Activated gamma-delta T cell treated with Interleukin-2 at 50 U/mL for 16 hours (primary cell): ENCODE results near the gene OPN5.
"Not testable (repeated sequence)": the region's sequence is repeated elsewhere in the genome, so short reads cannot be mapped to it uniquely, and the experiment has no call there.

Experiments
- DNase-seq: peaks from one replicate; pipeline ENCODE4 v3.0.0-alpha.2; 2020

OPN5 gene, protein sequence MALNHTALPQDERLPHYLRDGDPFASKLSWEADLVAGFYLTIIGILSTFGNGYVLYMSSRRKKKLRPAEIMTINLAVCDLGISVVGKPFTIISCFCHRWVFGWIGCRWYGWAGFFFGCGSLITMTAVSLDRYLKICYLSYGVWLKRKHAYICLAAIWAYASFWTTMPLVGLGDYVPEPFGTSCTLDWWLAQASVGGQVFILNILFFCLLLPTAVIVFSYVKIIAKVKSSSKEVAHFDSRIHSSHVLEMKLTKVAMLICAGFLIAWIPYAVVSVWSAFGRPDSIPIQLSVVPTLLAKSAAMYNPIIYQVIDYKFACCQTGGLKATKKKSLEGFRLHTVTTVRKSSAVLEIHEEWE

DNA sequence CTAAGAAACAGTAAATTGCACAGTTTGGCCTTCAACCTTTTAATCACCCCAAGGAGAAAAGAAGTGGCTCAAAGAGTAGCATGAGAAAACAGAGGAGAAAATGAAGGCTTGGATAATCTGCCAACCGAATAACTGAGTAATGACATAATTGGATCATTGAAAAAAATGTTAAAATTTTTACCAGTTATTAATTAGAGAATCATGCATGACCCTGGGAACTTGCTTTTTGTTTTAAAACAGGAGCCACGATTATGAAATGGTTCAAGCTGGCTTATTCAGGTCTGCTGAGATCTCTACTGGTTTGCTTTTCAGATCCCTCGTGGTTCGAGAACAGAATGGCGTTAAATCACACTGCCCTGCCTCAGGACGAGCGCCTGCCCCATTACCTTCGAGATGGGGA is at the start of gene OPN5:
Gene OPN5, plus strand, starts transcription at position 301 of the 400 bp plus-strand sequence. Its CDS starts 35 bp downstream, at position 336.
- no peak for DNase-seq

GRCh38 chr6:47733879-47734558 is 47.8 kb upstream of the OPN5 start:
- DNase-seq: no peak

DNA sequence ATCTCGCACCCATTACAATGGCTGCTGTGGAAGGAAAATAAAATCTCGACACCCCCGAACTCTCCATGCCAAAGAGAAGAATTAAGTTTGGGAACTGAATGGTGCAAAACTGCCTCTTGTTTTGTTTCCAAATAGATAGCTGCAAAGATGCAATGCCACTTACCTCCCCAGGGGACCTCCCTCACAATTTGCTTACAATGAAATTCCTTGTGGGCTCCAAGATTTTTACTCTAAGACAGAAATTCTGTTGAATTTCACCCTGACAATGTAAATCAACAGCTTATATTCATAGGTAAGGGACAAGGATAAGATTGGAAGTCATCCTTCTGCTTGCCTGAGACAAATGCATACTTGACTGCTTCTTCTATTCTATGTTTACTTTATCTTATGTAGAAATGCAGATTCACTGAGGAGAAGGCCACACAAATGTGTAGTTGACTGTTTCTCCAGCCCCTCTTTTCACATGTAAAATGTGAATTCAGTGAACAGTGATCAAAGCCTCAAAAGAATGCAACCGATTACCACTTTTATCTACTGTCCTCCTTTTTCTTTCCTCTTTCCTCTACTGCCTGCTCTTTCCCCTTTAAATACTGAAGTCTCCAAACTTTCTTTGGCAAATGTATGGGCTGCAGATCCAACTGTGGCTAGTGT is 46.9 kb upstream of the OPN5 start:
- no peak for DNase-seq

DNA sequence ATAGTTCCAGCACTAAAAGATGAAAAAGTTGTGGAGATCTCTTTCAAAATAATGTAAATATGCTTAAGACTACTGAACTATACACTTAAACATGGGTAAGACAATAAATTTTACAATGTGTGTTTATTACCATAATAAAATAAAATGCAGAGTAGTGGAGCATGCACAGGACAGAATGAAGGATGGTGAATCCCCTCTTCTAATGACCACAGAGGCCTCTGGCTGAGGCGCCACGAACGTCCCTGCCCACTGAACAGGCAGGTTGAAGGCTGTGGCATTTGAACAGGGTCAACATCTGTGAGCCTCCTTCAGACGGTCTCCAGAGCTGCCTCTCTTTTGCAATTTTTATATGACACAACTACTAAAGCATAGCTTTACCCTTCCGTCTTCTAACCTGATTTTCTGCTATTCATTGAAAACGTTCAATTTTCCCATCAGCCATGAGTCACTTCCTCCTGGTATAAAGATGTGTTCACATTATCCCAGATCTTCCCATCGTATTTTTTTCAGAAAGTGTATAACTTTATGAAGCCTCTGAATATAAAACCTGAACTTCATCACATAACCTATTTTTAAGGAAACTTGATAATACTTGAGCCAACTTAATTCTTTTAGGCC is 45.6 kb upstream of the OPN5 start:
- DNase-seq: no peak

DNA sequence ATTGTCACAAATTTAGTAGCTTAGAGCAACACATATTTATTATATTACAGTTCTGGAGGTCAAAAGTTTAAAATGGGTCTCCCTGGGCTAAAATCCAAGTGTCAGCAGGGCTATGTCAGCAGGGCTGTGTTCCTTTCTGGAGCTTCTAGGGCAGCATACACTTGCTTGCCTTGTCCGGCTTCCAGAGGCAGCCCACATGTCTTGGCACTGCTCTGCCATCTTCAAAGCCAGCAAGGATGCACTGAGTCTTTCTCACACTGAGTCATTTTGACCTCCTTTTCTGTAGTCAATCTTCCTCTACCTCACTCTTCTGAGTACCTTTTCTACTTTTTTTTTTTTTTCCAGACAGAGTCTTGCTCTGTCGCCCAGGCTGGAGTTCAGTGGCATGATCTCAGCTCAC is 44.4 kb upstream of the OPN5 start:
- DNase-seq: no peak

DNA sequence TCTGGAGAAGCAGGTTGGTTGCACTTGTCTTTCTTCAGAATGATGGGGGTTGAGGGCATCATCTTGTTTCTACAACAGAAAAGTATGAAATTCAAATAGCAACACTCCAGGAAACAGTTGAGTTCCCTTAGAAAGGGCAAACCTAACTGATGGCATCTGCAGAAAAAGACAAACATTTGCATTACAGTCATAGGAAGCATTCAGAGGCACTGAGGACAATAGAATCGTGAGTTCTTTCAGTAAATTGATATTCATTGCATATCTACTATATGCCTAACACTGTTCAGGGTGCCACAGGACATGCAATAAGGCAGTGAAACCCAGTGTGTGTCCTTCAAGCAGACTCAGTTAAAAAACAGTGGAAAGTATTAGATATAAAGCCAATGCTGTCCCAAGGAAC is 41.1 kb upstream of the OPN5 start:
- DNase-seq: no peak

DNA sequence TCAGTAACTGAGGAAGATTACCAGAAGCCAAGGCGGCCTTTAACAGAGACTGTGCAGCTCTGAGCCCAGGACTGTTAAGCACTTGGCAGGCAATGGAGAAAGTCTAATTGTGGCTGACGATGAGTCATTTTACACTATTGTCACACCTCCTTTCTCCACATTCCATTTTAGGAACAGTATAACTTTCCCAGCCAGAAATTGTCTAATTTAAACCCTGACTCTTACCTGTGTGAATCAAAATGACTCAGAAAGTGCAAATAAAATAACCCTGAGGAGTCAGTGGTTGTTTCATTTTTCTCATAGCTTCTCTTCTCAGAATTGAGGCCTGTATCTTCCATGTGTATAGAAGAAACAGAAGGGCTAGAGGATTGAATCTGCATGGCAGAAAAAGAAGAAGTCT is 40.0 kb upstream of the OPN5 start:
- no peak for DNase-seq

GRCh38 chr6:47743744-47744143 is 38.1 kb upstream of the OPN5 start:
- no peak for DNase-seq

- DNase-seq: not testable (repeated sequence)
Measured at GRCh38 chr6:47745269-47745668, 36.6 kb upstream of the OPN5 start.

DNA sequence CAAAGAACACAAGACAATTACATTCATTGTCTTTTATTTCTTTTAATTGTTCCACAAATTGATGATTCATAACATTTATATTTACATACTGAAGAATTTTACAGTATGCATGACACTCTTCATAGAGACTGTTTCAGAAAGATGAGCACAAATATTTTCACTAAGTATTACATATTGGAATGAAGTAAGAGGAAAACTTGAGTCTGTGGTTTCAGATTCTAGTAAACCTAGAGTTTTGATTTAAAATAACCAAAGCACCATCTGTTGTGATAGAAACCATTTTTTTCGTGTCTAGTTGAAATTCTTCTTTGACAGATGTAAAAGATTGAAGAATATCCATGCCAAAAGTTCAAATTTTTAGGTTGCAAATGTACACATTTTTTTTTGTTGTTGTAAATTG is 32.1 kb upstream of the OPN5 start:
- DNase-seq: no peak

GRCh38 chr6:47752801-47753200 is 29.0 kb upstream of the OPN5 start:
- DNase-seq: no peak

- DNase-seq: no peak
Measured at GRCh38 chr6:47759364-47759763, 22.5 kb upstream of the OPN5 start.

DNA sequence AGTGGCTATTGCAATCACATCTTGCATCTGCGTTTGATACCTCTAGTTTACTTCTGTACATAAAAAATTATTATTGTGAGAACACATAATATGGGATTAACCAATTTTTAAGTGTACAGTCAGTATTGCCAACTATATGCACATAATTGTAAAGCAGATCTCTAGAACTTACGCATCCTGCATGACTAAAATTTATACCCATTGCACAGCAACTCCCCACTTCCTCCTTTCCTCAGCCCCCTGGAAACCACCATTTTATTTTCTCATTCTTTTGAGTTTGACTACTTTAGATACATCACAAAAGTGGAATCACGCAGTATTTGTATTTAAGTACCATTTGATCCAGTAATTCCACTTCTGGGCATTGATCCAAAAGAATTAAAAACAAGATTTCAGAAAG is 19.3 kb upstream of the OPN5 start:
- DNase-seq: no peak

DNA sequence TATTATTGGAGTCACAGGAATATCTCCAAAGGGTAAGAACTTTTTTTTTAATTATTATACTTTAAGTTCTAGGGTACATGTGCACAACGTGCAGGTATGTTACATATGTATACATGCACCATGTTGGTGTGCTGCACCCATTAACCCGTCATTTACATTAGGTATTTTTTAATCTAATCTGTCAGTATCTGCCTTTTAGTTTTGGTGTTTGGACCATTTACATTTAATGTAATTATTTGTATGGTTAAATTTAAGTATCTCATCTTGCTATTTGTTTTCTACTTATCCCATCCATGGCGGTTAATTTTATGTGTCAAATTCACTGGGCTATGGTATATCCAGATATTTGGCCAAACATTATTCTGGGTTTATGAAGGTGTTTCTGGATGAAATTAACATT is 15.4 kb upstream of the OPN5 start:
- DNase-seq: no peak

DNA sequence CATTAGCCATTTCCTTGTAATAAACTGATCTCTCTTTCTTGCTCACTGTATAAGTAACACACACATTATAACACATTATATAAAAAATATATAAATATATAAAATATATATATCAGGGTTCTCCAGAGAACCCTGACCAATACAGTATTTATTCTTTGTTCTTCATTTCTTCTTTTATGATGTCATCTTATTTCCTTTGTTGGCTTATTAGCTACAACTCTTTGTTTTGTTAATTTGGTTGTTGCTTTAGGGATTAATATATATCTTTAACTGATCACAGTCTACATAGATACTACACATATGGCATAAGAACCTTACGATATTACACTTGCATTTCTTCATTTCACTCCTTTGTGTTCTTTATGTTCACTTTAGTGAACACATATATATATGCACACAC is 14.7 kb upstream of the OPN5 start:
- DNase-seq: no peak

- no peak for DNase-seq
Measured at GRCh38 chr6:47769982-47770381, 11.8 kb upstream of the OPN5 start.

DNA sequence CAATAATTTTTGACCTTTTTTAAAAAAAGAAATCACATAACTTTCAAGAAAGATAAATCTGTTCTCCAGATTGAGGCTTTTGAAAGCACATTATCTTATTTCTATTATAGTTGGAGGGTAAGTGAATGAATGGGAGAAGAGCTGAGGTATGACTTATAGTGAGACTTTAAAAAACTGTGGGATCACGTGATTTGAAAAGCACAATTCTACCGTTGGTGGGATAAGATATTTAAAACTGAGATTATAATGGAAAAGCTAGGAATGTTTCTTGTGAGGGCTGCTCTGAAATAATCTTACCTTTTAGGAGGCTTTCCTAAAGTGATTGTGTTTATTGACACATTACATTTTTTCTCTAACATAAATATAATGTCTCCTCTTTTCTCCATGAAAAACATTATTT is 9.5 kb upstream of the OPN5 start:
- no peak for DNase-seq

- no peak for DNase-seq
Measured at GRCh38 chr6:47773005-47773404, 8.8 kb upstream of the OPN5 start.

DNA sequence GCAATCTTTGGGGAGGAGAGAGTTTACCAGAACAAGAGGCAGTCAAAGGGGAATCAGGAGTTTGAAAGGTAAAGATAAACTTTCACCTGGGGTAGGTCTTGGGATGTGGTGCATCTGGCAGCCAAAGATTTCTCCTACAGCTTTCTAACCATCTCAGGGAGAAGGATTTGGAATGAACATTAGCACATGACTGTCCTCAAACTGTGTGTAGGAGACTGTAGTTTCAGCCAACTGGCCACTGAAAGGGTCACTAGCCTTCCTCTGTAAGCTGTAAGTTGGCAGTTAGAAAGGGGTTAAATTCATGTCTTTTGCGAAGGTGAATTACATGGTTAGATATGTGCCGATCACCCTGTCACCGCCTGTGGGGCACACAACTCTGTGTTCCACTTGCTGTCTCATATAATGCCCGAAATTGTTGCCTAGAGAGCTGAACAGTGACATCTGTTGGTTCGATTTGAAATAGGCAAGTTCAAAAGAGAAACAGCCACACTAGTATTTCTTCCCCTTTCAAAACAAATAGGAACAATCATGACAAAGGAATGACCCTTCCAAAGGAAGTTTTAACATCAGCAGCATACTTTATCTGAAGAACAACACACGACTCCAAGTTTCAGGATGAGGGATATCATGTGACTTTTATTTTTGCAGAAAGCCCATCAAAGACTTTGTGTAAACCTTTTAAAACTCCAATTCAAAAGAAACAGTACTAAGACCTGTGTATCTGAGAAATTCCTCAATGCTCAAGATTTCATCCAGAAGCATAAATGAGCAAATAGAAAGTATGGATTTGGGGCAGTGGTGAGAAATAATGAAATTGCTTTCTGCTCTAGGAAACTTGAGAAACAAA is 1.1 kb upstream of the OPN5 start:
- DNase-seq: peak; percentile 8

DNA sequence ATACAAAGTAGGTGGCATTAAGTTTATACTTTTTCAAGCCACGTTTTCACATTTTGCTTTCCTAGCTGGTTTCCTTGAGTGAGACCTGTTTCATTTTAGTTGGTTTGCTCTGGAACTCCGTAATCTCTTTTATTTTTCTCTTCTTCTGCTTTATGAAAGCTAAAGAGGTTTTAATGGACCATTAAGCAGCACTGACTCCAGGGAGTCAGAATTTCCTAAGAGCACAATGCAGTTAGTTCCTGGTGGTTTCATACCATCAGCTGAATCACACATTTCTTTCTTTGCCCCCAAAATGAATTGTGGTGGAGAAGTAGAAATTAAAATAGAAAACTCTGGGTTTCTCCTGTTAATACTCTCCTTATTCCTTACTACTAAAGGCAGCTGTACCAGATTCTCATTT is 3.4 kb downstream of the OPN5 start:
- DNase-seq: no peak

DNA sequence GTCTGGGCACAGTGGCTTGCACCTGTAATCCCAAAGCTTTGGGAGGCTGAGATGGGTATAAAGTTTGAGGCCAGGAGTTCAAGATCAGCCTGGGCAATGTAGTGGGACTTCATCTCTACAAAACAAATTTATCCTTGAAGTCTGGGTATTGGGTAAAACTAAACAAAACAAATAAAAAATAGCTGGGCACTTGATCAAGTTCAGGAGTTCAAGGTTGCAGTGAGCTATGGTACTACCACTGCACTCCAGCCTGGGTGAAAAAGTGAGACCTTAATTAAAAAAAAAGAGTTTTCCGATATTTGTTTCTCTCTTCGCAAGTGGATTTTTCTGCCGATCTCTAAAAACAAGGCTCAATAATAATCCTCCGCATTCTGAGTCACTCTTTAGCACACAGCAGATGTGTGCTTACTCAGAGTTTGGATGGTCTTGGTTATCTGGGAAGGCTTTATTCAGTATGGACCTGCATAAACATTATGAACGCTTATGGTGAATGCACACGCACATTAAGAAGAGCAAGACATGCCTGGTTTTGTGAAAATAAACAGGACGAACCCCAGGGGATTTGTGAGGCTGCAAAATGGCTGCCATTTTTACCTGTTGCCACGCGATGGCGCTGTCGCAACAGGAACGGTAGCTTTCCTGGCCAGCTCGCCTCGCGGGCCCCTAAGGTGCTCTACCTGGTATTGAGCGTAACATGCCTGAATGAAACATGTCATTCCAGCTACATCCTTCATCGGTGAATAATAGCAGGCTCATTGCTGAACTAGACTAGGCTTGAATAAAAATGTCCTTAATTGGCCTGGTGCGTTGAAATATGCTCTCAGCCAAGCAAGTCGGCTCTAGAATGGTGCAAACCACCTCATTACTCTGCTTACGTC is 6.0 kb downstream of the OPN5 start:
- peak; percentile 26 for DNase-seq

DNA sequence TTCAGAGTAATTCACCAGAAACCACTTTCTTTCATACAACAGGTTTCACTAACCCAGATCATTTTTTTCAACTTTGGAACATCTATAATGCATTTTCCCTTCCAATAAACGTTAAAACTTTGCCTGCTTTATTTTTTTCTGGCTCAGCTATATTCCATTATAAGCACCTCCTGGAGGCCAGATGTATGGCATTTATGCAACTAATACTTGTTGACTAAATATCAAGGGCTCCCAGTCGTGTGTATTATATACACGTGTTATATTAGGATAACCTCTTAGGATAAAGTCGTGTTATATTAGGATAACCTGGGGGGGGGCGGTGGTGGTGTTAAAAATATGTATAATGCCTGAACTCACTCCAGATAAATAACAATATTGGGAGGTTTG is 6.7 kb downstream of the OPN5 start:
- no peak for DNase-seq
